Colonic mucosa (tissue), 4 donors: ENCODE results near the gene DIPK1B. TPM values are rescaled to one million over a fixed set of nuclear protein-coding genes. Genes with fewer than 3 reads are reported as not detected.

Source experiments
- DNase-seq: peaks from one replicate; pipeline ENCODE4 v3.0.0-alpha.2; 2020
- H3K27ac ChIP-seq: fragments of 200-600 bp; one replicate; pipeline ENCODE4 v1.8.0; 2021
- H3K27me3 ChIP-seq: fragments of 200-600 bp; one replicate; pipeline ENCODE4 v1.8.0; 2021
- H3K36me3 ChIP-seq: fragments of 200-600 bp; one replicate; pipeline ENCODE4 v1.8.0; 2021
- H3K4me1 ChIP-seq: fragments of 200-600 bp; one replicate; pipeline ENCODE4 v1.8.0; 2021; ENCODE audit warnings: mild to moderate bottlenecking
- H3K4me3 ChIP-seq: fragments of 200-600 bp; one replicate; pipeline ENCODE4 v1.8.0; 2021
- H3K9ac ChIP-seq, 2 donors: one replicate each; pipeline ENCODE4 v1.7.0; 2013; ENCODE audit warnings: control low read depth in 2 of 2, low read depth in 2 of 2, low read length in 2 of 2
- H3K9me3 ChIP-seq: fragments of 200-600 bp; one replicate; pipeline ENCODE4 v1.8.0; 2021
- CTCF ChIP-seq: fragments of 200-600 bp; IDR thresholded peaks from one replicate; pipeline ENCODE4 v1.8.0; 2022; ENCODE audit warnings: antibody characterized with exemption, mild to moderate bottlenecking
- intact Hi-C: fragments of 100-400 bp; cut with DNase I; formaldehyde crosslinking; loops from one replicate; pipeline ENCODE4 v1.14.1; 2022
- total RNA-seq, 2 donors: library from RNA; stranded (reverse); fragmentation: NEBNext Ultra II Directional in 1 of 2; extraction: Animal tissue kit (Norgen Biotek cat#: 25700) in 1 of 2; gene quantifications; one replicate each; pipeline ENCODE4 v1.2.1, GENCODE V29; 2021
- donor health status: healthy.
- donor health status: DM: no; HTN: no; CAD: no.
- donor health status: DM: no; HTN: no; CAD: no.

Gene DIPK1B
- total RNA-seq, 2 donors from 2014 or later: 0.82 to 2.8 TPM

- DNase-seq: no peak
- Histone ChIP-seq H3K4me1 (peaks cover 40% of the 10 kb centered on the region), H3K27me3 (no peaks in the 10 kb centered on the region), H3K27ac (peak overlapping the region; percentile 39), H3K36me3 (no peaks in the 10 kb centered on the region), H3K9me3 (no peaks in the 10 kb centered on the region), H3K9ac (peak overlapping the region; percentile 51 to 58), H3K4me3 (no peak overlapping the region)
- no peak for TF ChIP-seq CTCF
- intact Hi-C loops: no loop called here
Observed at GRCh38 chr9:136692185-136693134, 19.9 kb upstream of the DIPK1B start.

GRCh38 chr9:136693135-136693489 lies 19.3 kb upstream of the DIPK1B start:
- TF ChIP-seq CTCF: no peak
- peaks cover 42% of the 10 kb centered on the region for H3K4me1 ChIP-seq
- peak overlapping the region; percentile 51 to 58 for H3K9ac ChIP-seq
- H3K27ac ChIP-seq: peak overlapping the region; percentile 39
- no peak for DNase-seq
- no peaks in the 10 kb centered on the region for H3K36me3 ChIP-seq
- intact Hi-C loops: no loop called here
- no peak overlapping the region for H3K4me3 ChIP-seq
- no peaks in the 10 kb centered on the region for H3K27me3 ChIP-seq
- no peaks in the 10 kb centered on the region for H3K9me3 ChIP-seq

GRCh38 chr9:136693490-136694162 lies 18.7 kb upstream of the DIPK1B start:
- no peaks in the 10 kb centered on the region for H3K27me3 ChIP-seq
- no peaks in the 10 kb centered on the region for H3K36me3 ChIP-seq
- H3K4me3 ChIP-seq: no peak overlapping the region
- no peak for TF ChIP-seq CTCF
- H3K27ac ChIP-seq: peak overlapping the region; percentile 39
- intact Hi-C loops: no loop called here
- H3K9ac ChIP-seq: peak overlapping the region; percentile 51 to 58
- DNase-seq: peak; percentile 91
- no peaks in the 10 kb centered on the region for H3K9me3 ChIP-seq
- peaks cover 38% of the 10 kb centered on the region for H3K4me1 ChIP-seq

- Histone ChIP-seq H3K4me3 (no peak overlapping the region), H3K9ac (peak overlapping the region in 1 of 2 donors; percentile 42), H3K9me3 (no peaks in the 10 kb centered on the region), H3K27ac (peak overlapping the region; percentile 39), H3K4me1 (peaks cover 38% of the 10 kb centered on the region), H3K36me3 (no peaks in the 10 kb centered on the region), H3K27me3 (no peaks in the 10 kb centered on the region)
- DNase-seq: peak; percentile 85
- intact Hi-C loops: no loop called here
- TF ChIP-seq CTCF: peak; percentile 77
Observed at GRCh38 chr9:136694163-136694871, 18.1 kb upstream of the DIPK1B start.

GRCh38 chr9:136694872-136695247 lies 17.5 kb upstream of the DIPK1B start:
- Histone ChIP-seq H3K9ac (peak overlapping the region in 1 of 2 donors; percentile 35), H3K36me3 (no peaks in the 10 kb centered on the region), H3K27me3 (no peaks in the 10 kb centered on the region), H3K4me1 (peaks cover 38% of the 10 kb centered on the region), H3K4me3 (no peak overlapping the region), H3K27ac (no peak overlapping the region), H3K9me3 (no peaks in the 10 kb centered on the region)
- no peak for TF ChIP-seq CTCF
- intact Hi-C loops: no loop called here
- no peak for DNase-seq
